GM18951 (cell line): ENCODE data around the gene RNU5D-1.

Source experiments
- POLR2A ChIP-seq: IDR thresholded peaks from 4 replicates; pipeline ENCODE4 v1.6.1; 2011; ENCODE audit warnings: mild to moderate bottlenecking; ENCODE audit not compliant: insufficient read length, insufficient read depth; ENCODE audit errors: extremely low read depth
- in situ Hi-C: fragments of 300-500 bp; cut with MboI; formaldehyde crosslinking; loops from one replicate; pipeline ENCODE4 v1.12.0; 2022; ENCODE audit warnings: low sequenced_read_pairs, mixed read lengths, inconsistent platforms; ENCODE audit not compliant: unreplicated experiment

The RNU5D-1 gene

DNA sequence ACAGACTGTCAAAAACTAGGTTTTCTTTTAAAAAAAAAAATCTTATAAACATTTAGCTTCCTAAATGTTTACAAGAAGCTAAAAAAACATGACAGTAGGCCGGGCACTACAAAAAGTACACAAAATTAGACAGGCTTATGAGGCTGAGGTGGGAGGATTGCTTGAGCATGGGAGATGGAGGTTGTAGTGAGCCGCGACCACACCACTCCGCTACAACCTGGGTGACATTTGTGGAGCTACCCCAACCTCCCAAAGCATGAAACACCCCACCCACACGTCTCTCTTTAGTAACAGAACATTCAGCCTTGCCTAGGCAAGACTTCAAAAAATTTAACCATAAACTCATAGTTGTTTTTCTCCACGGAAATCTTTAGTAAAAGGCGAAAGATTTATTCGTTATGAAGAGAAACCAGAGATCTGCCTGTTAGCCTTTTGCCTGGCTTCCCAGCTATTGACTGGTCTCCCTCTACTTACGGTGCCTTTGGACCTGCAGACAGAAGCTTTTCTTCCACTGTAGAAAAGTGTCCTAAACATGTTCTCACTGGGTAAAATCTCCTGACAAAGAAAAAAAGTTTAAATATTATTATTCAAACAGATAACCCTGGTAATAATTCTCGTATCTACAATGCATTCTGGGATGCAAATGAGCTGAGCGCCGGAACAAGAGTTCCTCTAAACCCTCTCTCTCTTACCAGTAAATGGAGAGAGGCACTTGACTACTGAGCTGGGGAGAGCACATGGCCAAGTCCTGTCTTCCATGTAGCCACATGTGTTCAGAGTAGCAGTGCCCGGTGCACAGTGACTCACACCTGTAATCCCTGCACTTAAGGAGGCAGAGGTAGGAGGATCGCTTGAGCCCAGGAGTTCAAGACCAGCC is 9.2 kb downstream of the RNU5D-1 start:
- TF ChIP-seq POLR2A = peak; percentile 100
- in situ Hi-C loops = no loop called here

GRCh38 chr1:44720281-44720680 is 10.7 kb downstream of the RNU5D-1 start:
- TF ChIP-seq POLR2A = no peak

GRCh38 chr1:44719318-44719717 is 11.7 kb downstream of the RNU5D-1 start:
- TF ChIP-seq POLR2A = no peak
- in situ Hi-C loops = no loop called here

More at GRCh38 chr1:44720281-44720680, 10.7 kb downstream of the RNU5D-1 start:
- in situ Hi-C loops = no loop called here

GRCh38 chr1:44718091-44718490 is 12.9 kb downstream of the RNU5D-1 start:
- in situ Hi-C loops = no loop called here
- TF ChIP-seq POLR2A = no peak

- TF ChIP-seq POLR2A = no peak
- in situ Hi-C loops = no loop called here
Measured at GRCh38 chr1:44717653-44718052, 13.3 kb downstream of the RNU5D-1 start.

- in situ Hi-C loops = no loop called here
- no peak for TF ChIP-seq POLR2A
Measured at GRCh38 chr1:44717156-44717555, 13.8 kb downstream of the RNU5D-1 start.

- TF ChIP-seq POLR2A = no peak
- in situ Hi-C loops = no loop called here
Measured at GRCh38 chr1:44714944-44715571, 15.9 kb downstream of the RNU5D-1 start.

- in situ Hi-C loops = no loop called here
- TF ChIP-seq POLR2A = no peak
Measured at GRCh38 chr1:44714532-44714931, 16.4 kb downstream of the RNU5D-1 start.

DNA sequence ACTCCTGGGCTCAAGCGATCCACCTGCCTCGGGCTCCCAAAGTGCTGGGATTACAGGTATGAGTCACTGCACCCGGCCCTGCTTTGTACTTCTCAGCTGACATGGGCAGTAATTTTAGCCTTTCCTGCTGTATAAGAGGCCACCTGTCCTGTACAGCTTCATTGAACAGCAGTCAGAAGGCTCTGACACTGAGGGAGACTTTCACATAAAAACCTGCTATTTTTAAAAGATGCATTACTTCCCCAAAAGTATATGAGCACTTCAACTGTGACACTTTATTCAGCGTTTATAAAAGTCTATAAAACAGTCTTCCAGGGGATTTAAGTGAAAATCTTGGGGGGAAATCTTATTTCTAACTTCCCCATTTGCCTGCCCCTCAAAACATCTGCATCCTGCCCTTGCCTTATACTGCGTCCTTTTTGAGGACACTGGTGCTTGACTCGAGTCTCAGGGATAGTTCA is 17.6 kb downstream of the RNU5D-1 start:
- in situ Hi-C loops = no loop called here
- TF ChIP-seq POLR2A = no peak

- in situ Hi-C loops = no loop called here
- no peak for TF ChIP-seq POLR2A
Measured at GRCh38 chr1:44707959-44708831, 22.8 kb downstream of the RNU5D-1 start.

DNA sequence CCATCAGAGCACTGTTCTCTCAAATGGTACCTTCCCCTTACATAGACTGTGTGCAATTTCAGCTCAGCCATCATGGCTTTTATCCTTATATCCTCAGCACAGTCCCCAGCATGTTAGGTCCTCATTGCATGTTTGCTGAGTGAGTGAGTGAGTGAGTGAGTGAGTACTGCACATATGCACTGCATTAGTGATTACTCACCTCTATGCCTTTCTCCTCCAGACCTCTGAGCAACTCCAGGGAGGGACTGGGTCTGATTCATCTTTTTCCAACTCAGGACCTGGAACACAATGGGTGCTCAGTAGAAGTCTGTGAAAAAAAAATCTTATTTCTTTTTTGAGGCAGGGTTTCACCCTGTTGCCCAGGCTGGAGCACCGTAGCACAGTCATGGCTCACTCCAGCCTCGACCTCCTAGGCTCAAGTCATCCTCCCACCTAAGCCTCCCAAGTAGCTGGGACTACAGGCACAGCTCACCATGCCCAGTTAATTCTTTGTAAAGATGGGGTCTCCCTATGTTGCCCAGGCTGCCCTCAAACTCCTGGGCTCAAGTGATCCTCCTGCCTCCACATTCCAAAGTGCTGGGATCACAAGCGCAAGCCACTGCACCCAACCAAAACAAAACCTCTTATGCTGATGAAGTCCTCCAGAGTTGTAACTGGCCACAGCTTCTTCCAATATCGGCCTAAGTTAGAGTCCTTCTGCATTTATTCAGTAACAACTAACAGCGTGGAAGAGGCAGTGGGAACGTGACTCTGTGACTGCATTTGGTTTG is 23.7 kb downstream of the RNU5D-1 start:
- in situ Hi-C loops = no loop called here

DNA sequence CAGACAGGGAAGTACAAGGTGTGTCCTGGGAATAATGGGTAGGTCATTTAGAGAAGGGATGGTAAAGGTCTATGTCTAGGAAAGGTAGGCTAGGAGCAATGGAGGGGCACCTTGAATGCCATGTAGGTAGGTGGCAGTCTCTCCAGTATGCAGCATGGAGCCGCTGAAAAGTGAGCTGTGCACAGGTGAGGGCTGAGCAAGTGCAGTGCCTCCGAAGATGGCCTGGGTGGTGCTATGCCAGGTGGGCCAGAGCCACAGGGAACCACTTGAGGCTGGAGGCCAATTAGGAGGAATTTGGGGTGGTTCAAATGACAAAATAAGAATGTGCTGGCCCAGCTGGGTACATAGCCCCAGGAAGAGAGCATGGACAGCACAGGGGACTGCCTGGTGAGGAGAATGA is 25.0 kb downstream of the RNU5D-1 start:
- in situ Hi-C loops = no loop called here

More for the DNA sequence above, 23.7 kb downstream of the RNU5D-1 start:
- TF ChIP-seq POLR2A = no peak

More for the DNA sequence above, 25.0 kb downstream of the RNU5D-1 start:
- no peak for TF ChIP-seq POLR2A
